Measurements from ENCODE around the gene TRIM47. TPM values are rescaled to one million over a fixed set of nuclear protein-coding genes. Genes with fewer than 3 reads are reported as not detected.

The TRIM47 gene
- total and polyA plus RNA-seq, 2 experiments from 2014 or later: 1.2 to 1.4 TPM

GRCh38 chr17:75917141-75917916 is 38.9 kb upstream of the TRIM47 start:
- H3K79me2 ChIP-seq (ENCODE audit: insufficient read depth): no peaks in the 10 kb centered on the region
- no peaks in the 10 kb centered on the region for H3F3A ChIP-seq (ENCODE audit: insufficient read depth)
- no peaks in the 10 kb centered on the region for H3K9me2 ChIP-seq (ENCODE audit: insufficient read depth)
- 94% methylated on average over 22 of the region's 23 CpGs for WGBS, 2 experiments (ENCODE audit: low coverage in 1 of 2, low lambda C conversion rate in 2 of 2, missing lambda C conversion rate in 2 of 2)
- H3K27ac ChIP-seq: no peak overlapping the region
- no peaks in the 10 kb centered on the region for H3K27me3 ChIP-seq (replicated peaks; ENCODE audit: insufficient read depth)
- no peak overlapping the region for H3K9ac ChIP-seq
- H3K4me1 ChIP-seq (ENCODE audit: insufficient read depth): no peaks in the 10 kb centered on the region
- no peaks in the 10 kb centered on the region for H4K20me1 ChIP-seq (ENCODE audit: insufficient read depth)
- no peak overlapping the region for H3K4me2 ChIP-seq (ENCODE audit: unreplicated experiment)
- H3K36me3 ChIP-seq (ENCODE audit: low read depth): no peaks in the 10 kb centered on the region
- no peak overlapping the region for H2AFZ ChIP-seq
- TF ChIP-seq EZH2 (IDR thresholded peaks at IDR 0.05; ENCODE audit: insufficient read depth, poor library complexity, severe bottlenecking): no peak
- TF ChIP-seq EZH2phosphoT487 (IDR thresholded peaks at IDR 0.05; ENCODE audit: insufficient read depth, low read depth): no peak
- H3K9me3 ChIP-seq (ENCODE audit: low read depth): no peaks in the 10 kb centered on the region
- DNase-seq: no peak
- H3K4me3 ChIP-seq: no peak overlapping the region
- in situ Hi-C loops (cut with MboI): loop anchor here (25.0 kb wide), 1 partner anchor 370 kb away; no protein-coding TSS in a partner anchor

- Histone ChIP-seq H3K79me2 (ENCODE audit: insufficient read depth) (no peaks in the 10 kb centered on the region), H3K9ac (no peak overlapping the region), H3K27me3 (replicated peaks; ENCODE audit: insufficient read depth) (no peaks in the 10 kb centered on the region), H3K36me3 (ENCODE audit: low read depth) (no peaks in the 10 kb centered on the region), H3K27ac (no peak overlapping the region), H3K9me2 (ENCODE audit: insufficient read depth) (no peaks in the 10 kb centered on the region), H3K4me3 (no peak overlapping the region), H3F3A (ENCODE audit: insufficient read depth) (0 out of 2 replicates have a peak, but pooled peaks cover under 1% of the 10 kb centered on the region), H3K4me1 (ENCODE audit: insufficient read depth) (peaks cover 2% of the 10 kb centered on the region), H2AFZ (no peak overlapping the region), H4K20me1 (ENCODE audit: insufficient read depth) (no peaks in the 10 kb centered on the region), H3K9me3 (ENCODE audit: low read depth) (no peaks in the 10 kb centered on the region), H3K4me2 (ENCODE audit: unreplicated experiment) (no peak overlapping the region)
- WGBS, 2 experiments (ENCODE audit: low coverage in 1 of 2, low lambda C conversion rate in 2 of 2, missing lambda C conversion rate in 2 of 2): 95 to 99% methylated on average over 8 of the region's 8 CpGs
- no peak for TF ChIP-seq EZH2 (IDR thresholded peaks at IDR 0.05; ENCODE audit: insufficient read depth, poor library complexity, severe bottlenecking)
- TF ChIP-seq EZH2phosphoT487 (IDR thresholded peaks at IDR 0.05; ENCODE audit: insufficient read depth, low read depth): no peak
- DNase-seq: no peak
- in situ Hi-C loops (cut with MboI): loop anchor here (25.0 kb wide), 1 partner anchor 372 kb away; no protein-coding TSS in a partner anchor
Observed at GRCh38 chr17:75915268-75915667, 36.9 kb upstream of the TRIM47 start.

GRCh38 chr17:75914643-75915267 is 36.4 kb upstream of the TRIM47 start:
- Histone ChIP-seq H3K9me3 (ENCODE audit: low read depth) (no peaks in the 10 kb centered on the region), H2AFZ (no peak overlapping the region), H4K20me1 (ENCODE audit: insufficient read depth) (no peaks in the 10 kb centered on the region), H3K9me2 (ENCODE audit: insufficient read depth) (no peaks in the 10 kb centered on the region), H3K27me3 (replicated peaks; ENCODE audit: insufficient read depth) (no peaks in the 10 kb centered on the region), H3K4me2 (ENCODE audit: unreplicated experiment) (no peak overlapping the region), H3K9ac (no peak overlapping the region), H3F3A (ENCODE audit: insufficient read depth) (peaks cover 5% of the 10 kb centered on the region; the same call in 1 of the 2 replicates), H3K4me1 (ENCODE audit: insufficient read depth) (peaks cover 7% of the 10 kb centered on the region), H3K4me3 (no peak overlapping the region), H3K27ac (no peak overlapping the region), H3K36me3 (ENCODE audit: low read depth) (no peaks in the 10 kb centered on the region), H3K79me2 (ENCODE audit: insufficient read depth) (no peaks in the 10 kb centered on the region)
- no peak for DNase-seq
- no peak for TF ChIP-seq EZH2 (IDR thresholded peaks at IDR 0.05; ENCODE audit: insufficient read depth, poor library complexity, severe bottlenecking)
- no peak for TF ChIP-seq EZH2phosphoT487 (IDR thresholded peaks at IDR 0.05; ENCODE audit: insufficient read depth, low read depth)
- WGBS, 2 experiments (ENCODE audit: low coverage in 1 of 2, low lambda C conversion rate in 2 of 2, missing lambda C conversion rate in 2 of 2): 96 to 97% methylated on average over 29 to 34 of the region's 34 CpGs
- in situ Hi-C loops (cut with MboI): loop anchor here (25.0 kb wide), 1 partner anchor 373 kb away; no protein-coding TSS in a partner anchor

- 94 to 95% methylated on average over 28 to 32 of the region's 32 CpGs for WGBS, 2 experiments (ENCODE audit: low coverage in 1 of 2, low lambda C conversion rate in 2 of 2, missing lambda C conversion rate in 2 of 2)
- in situ Hi-C loops (cut with MboI): loop anchor here (25.0 kb wide), 1 partner anchor 374 kb away; no protein-coding TSS in a partner anchor
- no peaks in the 10 kb centered on the region for H3K27me3 ChIP-seq (replicated peaks; ENCODE audit: insufficient read depth)
- no peaks in the 10 kb centered on the region for H3K79me2 ChIP-seq (ENCODE audit: insufficient read depth)
- no peaks in the 10 kb centered on the region for H3K9me2 ChIP-seq (ENCODE audit: insufficient read depth)
- H3K9me3 ChIP-seq (ENCODE audit: low read depth): no peaks in the 10 kb centered on the region
- H3K36me3 ChIP-seq (ENCODE audit: low read depth): no peaks in the 10 kb centered on the region
- H4K20me1 ChIP-seq (ENCODE audit: insufficient read depth): no peaks in the 10 kb centered on the region
- no peak for TF ChIP-seq EZH2phosphoT487 (IDR thresholded peaks at IDR 0.05; ENCODE audit: insufficient read depth, low read depth)
- no peak overlapping the region for H3K27ac ChIP-seq
- H3K9ac ChIP-seq: no peak overlapping the region
- H3K4me2 ChIP-seq (ENCODE audit: unreplicated experiment): no peak overlapping the region
- H3K4me1 ChIP-seq (ENCODE audit: insufficient read depth): peaks cover 11% of the 10 kb centered on the region
- peaks cover 15% of the 10 kb centered on the region; the same call in 1 of the 2 replicates for H3F3A ChIP-seq (ENCODE audit: insufficient read depth)
- H3K4me3 ChIP-seq: no peak overlapping the region
- no peak overlapping the region for H2AFZ ChIP-seq
- DNase-seq: no peak
Observed at GRCh38 chr17:75913537-75914210, 35.3 kb upstream of the TRIM47 start.
